Measurements from ENCODE around the gene RSPH1. TPM values are rescaled to one million over a fixed set of nuclear protein-coding genes. Genes with fewer than 3 reads are reported as not detected.

RSPH1 gene
- polyA plus RNA-seq, 10 donors: 0.16 to 0.55 (median 0.37) TPM; not detected in 3

DNA sequence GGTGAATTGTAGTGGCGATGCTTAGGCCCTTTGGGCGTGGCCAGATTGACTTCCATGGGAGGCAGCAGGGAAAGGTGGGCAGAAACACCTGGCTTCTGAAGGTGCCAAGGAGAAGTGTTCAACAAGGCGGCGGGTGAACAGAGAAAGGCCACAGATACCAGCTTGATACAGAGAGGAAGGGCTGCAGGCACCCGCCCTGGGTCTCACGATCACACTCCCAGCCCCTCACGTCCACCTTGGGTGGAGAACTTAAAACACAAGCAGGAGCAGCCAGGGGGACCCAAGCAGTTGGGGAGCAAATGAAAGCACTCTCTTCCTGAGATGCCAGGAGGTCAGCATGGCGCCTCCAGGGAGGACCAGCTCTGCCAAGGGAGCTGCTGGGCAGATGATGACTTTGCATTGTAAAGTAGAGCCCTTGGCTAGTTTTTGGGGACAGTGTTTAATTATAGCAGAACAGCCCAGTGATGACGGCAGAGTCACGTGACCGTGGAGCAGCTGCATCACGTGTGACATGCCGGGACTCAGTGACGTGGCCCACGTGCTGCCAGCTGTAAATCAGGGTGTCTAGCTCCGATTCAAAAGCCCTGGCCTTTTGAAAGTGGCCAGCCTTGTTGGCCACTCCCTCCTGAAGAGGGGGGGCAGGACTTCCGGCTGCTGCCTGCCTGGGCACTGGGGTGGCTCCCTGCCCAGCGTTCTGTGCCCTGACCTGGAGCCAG is 36.6 kb upstream of the RSPH1 start:
- peak; percentile 41 to 53 (median 52) for DNase-seq

DNA sequence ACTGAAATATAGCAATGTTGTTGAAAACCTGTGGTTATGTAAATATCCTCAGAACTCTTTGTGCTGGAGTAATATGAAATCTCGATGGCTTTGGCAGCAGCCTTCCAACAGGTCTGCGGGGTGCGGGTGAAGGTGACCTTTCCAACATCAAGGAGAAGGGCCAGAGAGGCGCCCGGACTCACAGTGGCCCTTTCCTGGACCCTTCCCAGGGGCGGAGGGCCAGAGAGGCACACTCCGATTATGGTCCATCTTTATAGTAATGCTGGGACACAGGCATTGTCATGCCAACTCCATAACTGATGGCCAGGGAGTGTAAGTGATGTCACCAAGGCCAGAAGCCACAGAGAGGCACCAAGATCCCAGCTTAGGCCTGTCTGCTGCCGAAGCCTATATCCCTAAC is 35.7 kb upstream of the RSPH1 start:
- DNase-seq: no peak

DNA sequence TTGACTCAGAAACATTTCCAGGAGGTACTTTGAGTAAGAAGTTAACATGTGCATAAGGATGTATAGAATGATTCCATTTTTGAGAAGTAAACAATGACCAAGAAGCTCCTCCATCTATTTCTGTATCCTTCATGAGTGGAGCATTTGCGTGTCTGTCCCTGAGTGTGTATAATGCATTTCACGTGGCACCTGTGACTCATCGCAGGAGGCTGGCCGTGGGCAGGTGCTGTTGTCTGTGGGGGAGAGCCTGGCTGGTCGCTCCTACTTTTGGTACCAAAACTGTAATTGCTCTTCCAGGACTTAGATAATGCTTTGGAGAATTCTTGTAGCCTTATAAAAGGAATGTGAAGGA is 34.1 kb upstream of the RSPH1 start:
- no peak for DNase-seq

DNA sequence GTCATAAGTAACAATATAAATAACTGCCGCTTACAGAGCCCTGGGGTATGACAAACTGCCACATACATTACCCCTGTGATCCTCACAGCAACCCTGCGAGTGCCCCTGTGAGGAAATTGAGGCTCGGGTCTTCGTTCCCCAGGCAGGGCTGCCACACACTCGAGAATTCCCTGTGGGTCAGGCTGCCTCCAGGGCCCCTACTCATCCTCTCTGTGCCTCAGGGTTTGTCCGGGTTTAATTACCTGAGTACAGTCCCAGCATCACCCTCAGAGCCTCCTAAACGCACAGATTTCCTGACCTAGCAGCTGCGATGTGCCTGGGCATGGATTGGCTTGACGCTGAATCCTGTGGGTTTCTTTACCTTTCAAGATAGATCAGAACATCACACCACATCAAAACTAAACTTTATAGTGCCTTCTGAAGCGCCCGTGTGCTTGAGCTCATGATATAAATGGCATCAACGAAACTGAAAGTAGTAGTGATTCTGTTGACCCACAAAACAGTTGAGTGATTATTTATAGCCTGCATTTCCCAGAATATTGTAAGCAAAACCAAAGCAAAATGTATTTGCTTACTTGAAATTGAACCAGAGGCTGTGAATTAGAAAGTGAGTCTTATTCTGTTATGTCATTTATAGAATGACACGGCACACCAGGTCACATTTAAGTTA is 31.6 kb upstream of the RSPH1 start:
- DNase-seq: no peak

DNA sequence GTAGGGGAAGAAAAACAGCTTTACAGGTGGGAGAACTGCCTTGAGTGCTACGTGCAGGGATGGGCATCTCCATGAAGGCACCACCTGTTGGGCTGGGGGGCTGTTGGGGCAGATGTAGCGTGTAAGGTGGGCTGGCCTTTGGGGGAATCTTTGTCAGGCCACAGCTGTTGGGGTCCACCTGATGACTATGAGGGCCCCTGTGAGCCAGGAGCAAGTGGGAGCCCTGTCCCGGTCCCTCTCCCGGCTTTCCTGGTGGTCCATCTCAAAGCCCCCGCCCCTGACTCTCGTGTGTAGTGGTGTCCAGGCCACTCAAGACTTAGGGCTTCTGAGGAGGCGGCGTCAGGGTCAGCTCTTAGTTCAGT is 31.1 kb upstream of the RSPH1 start:
- no peak for DNase-seq

DNA sequence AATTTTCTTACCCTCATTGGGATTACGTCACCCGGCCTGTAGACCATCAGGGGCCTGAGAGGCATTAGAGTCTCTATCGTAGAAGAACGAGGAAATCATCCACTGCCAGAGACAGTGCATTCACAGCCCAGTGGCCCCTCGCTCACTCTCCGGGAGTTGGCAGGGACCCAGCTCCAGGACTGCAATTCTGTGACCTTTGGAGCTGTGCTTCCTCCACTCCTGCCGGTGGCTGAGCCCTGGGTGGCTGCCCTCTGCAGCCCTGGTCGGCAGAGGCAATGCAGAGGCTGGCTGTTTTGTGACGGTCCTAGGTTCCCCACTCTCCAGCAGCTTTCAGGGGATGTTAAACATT is 30.3 kb upstream of the RSPH1 start:
- no peak for DNase-seq

DNA sequence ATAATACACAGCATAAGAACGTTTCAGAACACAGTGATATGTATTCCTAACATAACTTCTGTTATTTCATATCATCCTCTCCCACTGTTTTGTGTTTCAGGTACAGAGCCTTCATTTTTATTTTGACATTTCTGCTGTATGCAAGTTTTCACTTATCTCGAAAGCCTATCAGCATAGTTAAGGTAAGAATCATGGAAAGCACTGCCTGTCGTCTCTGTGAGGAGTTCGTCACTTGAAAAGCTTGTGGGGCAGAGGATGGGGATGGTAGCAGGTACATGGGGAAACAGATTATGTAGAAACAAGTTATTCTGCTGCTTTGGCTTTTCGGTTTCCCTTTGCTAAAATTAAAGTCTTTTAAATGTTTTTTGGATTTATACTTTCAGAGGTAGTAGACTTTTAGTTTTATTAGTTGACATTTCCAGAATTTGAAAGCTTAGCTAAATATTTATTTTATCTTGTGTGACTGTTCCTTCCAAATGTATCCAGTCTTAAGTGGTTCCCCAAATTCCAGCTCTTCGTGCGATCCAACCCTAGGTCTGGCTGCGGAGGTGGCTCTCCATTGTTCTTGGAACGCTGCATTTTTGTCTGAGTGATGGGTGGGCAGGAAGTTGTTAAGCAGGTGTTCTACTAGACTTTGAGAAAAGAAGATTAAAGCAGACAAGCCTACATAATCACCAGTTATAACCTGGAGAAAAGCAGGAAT is 29.8 kb upstream of the RSPH1 start:
- no peak for DNase-seq

DNA sequence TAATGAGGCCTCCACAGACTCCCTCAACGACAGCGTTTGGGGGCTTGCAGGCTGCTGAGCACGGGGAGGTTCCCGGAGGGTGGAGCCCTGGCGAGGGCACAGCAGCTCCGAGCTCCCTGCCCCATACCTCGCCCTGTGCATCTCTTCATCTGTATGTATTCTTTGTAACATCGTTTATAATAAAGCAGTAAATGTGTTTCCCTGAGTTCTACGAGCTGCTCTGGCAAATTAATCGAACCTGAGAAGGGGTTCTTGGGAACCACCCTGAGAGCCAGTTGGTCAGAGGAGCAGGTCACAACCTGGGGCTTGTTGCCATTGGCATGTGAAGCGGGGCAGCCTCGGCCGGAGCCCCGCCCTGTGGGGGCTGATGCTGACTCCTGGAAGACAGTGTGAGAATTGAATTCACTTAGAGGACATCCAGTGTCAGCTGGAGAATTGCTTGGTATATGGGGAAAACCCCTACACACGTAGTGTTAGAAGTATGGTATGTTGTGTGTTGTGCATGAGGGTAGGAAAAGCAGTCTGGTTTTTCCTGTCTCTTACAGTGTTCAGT is 29.1 kb upstream of the RSPH1 start:
- peak in 2 of 3 donors; percentile 36 to 68 for DNase-seq

DNA sequence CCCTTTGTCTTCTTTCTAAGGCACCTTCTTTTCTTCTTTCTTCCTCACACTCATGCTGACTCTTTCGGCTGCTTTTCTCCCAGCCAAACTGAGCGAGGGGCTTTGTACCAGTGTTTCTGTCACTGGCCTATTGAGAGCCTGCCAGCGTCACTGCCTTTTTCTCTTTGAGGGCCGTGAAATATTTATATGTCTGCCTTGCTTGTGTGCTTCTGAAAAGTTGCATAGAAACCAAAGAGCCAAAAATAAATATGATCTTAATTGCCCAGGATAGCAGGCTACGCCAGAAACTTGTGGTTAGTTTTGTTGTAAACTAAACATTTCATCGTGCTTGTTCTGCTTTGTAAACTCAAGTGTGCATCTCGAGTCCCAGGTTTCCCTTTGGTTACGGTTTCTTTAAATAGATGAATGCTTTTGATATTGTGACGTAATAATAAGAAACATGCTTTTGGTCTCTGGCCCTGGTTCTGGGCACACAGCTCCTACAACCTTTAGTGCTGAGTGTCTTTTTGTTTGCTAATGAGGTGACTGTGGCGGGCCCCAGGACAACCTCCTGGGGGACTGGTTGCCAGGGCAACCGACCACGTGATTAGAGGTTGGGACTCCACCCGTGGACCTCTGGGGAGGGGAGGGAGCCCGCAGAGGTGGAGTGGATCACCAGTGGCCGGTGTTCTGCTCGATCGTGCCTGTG is 28.5 kb upstream of the RSPH1 start:
- DNase-seq: peak; percentile 12 to 76 (median 55)

DNA sequence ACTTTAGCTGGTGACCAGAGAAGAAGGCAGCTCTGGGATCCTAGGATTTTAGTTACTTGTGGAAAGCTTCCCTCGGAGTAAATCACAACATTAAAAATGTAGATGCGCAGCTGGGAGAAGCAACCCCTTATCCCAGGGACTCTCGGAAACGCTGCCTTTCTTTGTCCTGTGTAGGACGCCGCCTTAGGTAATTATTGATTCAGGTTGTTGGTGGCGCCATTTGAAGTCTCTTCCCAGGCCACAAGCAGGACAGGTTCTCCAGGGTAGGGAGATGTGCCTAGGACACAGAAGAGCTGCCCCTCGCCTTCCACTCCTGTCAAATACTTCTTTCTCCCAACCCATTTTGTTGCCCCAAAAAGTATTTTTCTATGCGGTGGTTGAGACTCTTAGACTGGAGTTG is 27.9 kb upstream of the RSPH1 start:
- no peak for DNase-seq

DNA sequence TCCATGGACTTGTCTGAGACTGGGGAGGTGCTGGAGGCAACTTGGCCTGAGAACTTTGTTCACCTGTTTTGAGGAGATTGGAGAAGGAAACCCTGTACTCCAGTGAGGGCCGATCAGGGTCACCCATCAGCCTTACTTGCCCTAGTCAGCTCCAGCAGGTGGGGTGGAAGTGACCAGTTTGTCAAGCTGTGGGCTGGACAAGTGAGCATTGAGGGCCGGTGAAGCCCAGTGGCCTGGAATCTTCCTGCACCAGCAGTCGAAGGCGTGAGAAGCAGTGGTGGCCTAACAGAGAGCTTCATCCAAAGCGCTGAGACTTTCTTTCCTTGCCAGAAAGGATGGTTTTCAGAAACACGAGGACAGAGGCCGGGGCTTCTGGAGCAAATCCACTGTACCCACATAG is 27.2 kb upstream of the RSPH1 start:
- DNase-seq: no peak

DNA sequence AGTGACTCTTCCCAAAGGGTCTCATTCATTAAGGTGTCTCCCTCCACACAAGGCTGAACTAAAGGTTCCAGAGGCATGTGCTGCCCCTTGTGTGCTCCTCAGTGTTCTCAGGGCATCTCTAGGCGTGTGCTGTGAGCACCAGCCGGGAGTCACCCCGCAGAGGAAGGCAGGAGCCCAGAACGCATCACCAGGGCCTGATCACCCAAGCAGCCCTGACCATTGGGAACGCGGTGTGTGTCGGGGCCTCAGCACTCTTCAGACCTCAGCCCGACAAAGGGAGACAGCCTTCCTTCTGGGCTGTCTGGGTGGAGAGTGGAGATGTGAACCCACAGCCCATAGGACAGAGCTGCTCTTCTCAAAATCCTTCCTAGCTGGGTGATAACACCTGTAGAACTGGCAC is 26.7 kb upstream of the RSPH1 start:
- DNase-seq: no peak

DNA sequence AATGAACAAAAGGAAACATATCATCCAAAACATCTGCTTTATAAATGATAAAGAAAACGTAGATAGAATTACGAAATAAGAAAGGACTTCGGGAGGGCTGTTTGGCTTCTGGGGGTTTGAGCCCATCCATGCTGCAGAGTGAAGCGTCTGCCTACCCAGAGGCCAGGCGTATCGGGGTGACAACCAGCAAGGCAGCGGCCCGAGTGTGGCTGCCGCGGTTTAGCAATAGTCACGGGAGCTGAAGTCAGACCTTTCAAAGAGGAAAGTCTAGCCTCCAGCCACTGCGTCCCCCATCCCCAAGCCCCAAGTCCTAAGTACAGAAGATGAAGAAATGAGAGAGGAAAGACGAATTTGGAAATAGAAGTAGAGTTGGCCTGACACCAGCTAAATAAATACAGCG is 26.2 kb upstream of the RSPH1 start:
- DNase-seq: no peak

DNA sequence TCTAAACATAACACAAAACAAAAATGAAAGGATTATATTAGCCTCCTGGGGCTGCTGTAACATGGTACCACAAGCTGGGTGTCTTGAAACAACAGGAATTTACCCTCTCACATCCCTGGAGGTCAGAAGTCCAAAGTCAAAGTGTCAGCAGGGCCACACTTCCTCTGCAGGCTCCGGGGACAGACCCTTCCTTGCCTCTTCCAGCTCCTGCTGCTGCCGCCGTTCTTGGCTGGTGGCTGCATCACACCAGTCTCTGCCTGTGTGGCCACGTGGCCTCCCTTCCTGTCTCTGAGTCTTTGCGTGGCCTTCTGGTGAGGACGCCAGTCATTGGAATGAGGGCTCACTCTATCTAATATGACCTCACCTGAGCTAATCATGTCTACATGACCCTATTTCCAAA is 25.8 kb upstream of the RSPH1 start:
- DNase-seq: no peak

DNA sequence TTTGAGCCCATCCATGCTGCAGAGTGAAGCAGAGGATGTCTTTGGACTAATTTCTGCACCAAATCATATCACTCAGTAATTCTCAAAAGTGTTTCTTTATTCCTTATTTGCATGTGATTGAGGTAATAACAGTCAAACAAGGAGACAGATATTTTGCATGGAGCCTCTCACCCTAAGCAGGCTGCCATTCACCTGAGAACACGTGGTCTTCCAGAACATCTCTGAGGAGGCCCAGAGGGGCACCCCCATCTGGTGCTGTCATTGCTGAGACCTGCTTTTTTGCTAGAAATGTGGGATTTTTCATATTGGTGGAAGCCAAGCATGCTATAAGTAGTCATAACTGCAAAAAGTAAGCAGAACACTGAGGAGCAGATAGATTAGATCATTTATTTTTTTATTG is 25.4 kb upstream of the RSPH1 start:
- DNase-seq: no peak

DNA sequence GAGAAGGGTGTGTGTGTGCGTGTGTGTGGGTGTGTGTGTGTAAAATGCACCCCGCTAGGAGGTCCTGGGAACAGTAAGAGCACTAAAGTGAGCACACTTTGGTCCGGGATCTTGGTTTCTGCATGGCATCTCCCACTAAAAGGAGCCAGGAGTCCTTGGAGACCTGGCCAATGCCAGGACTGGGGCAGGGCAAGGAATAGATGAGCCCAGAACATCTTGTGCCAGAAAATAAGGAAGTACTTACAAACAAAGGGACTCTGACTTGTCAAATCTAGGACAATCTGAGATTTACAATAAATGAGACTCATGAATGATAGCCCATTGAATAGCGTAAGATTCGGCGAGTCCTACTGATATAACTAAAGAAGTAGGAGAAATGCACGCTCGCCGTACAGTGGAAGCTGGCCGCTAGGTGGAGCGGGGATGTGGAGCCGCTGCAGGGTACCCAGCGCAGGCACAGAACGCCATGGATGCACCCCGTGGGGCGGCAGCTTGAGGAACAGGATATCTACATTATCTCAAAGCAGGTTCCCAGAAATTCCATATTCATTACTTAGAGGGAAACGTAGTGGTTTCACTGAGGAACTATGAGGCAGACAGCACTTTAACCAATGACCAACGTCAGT is 24.7 kb upstream of the RSPH1 start:
- no peak for DNase-seq

DNA sequence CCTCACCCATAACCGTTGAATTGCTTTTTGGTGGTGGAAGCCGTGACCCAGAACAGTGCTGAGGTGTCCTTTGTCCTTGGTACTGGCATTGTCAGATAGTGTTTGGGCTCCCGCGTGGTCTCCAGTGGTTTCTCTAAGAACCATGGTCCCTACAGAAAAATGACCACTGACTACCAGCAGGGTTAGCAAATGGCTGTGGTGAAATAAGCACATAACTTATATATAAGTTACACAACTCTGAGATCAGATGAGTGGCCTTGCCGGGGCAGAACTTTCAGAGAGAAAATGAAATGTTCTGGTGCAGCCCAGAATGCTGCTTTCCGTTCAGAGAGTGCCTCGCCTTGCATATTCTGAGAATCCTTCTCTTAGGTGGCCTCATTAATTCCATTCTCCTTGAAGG is 22.6 kb upstream of the RSPH1 start:
- DNase-seq: no peak

DNA sequence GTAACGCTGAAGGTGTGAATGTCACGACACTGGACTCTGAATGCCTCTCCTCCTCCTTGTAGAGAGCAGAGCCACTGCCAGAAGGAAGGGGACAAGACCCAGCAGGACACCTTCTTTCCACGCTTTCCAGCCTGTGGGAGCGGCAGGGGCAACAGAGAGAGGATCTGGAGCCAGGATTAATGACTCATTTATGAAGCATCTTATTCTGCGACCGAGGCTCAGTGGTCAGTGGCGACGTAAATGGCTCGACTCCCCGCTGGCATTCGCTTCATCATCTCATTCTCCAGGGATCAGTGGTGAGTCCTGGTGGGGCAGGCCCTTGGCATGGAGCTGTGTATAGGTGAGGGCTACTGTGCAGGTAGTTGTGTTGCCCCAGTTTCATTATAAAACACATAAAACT is 22.2 kb upstream of the RSPH1 start:
- DNase-seq: no peak

DNA sequence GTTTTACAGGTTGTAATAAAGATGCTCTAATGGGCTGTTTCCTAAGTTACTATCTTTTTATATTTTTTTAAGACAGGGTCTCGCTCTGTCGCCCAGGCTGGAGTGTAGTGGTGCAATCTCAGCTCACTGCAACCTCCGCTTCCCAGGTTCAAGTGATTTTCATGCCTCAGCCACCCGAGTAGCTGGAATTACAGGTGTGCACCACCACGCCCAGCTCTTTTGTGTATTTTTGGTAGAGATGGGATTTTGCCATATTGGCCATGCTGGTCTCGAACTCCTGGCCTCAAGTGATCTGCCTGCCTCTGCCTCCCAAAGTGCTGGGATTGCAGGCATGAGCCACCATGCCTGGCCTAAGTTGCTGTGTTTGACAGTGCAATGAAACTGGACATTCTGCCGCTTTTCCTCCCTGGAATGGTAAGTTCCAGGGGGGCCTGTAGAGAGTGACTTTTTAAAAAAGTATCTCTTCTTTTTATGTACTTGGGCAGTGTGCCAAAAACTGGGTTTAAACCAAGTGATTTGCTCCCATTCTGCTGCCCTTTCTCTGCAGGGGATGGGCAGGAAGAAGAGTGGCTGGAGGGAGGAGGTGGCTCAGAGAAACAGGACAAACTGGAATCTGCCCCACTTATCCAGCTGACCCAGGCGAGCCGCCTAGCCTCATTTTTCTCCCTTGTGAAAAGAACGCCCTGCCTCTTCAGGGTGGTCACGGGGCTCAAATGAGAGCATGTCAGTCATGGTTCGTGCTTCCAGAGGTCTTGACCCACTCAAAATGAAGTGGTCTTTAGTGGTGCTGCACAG is 19.9 kb upstream of the RSPH1 start:
- DNase-seq: no peak

DNA sequence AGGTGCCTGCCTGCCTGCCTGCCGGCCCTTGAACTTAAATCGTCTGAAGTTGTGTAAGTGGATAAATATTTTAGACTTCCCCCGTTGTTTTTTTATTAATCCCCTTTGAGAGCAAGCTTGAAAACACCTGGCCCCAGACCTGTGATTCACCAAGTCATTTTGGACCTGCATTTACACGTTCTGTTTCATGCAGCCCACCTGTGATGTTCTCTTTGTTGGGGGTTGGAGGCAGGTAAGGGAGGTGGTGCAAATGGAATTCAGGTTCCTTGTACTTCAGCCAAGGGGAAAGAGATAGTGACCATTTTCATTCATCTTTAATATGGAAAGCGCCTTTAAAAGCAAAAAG is 18.8 kb upstream of the RSPH1 start:
- DNase-seq: no peak

Data from muscle of back (tissue), 11 donors.